Kidney glomerular epithelial cell (primary cell): ENCODE measurements around the gene TGM2.

ENCODE experiments used
- DNase-seq: peaks from one replicate; lab custom pipeline; 2025; lab: John Stamatoyannopoulos, UW

Gene TGM2

GRCh38 chr20:38092915-38093314 lies 72.2 kb downstream of the TGM2 start:
- DNase-seq, result no peak

GRCh38 chr20:38092260-38092857 lies 72.7 kb downstream of the TGM2 start:
- DNase-seq, result no peak

- DNase-seq, result no peak
Observed at GRCh38 chr20:38091441-38092216, 73.4 kb downstream of the TGM2 start.

- no peak for DNase-seq
Observed at GRCh38 chr20:38090061-38090460, 75.0 kb downstream of the TGM2 start.

DNA sequence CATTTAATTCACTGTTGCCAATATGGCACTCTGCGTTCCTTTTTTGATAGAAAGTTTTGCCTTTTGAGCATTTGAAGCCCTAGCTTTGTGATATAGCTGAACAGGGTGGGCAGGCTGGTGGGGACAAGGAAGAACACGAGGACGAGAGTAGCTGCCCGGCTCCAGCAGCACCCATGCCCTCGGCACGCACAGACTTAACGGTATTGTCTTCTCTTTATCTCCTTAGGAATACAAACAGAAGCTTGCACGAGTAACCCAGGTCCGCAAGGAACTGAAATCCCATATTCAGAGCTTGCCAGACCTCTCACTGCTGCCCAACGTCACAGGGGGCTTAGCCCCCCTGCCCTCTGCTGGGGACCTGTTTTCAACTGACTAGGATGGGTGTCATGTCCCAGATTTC lies 75.6 kb downstream of the TGM2 start:
- DNase-seq, result no peak

DNA sequence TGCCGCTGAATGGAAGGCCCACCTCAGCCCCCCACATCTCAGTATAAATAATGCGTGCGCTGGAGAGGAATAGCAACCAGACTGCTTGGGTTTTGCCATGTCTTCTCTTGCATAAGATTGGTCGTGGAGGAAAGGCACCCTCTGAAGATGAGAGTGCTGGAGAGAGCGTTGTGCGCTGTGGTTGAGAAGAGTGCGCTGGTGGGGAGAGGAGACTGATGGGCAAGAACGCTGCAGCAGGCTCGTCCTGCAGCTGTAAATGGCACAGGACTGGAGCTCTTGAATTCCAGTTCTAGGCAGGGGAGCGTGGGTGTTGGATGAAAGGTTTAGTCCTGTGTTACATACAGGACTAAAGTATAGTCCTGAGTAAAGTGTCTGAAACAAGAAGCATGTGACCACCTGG lies 80.0 kb downstream of the TGM2 start:
- DNase-seq, result no peak

- peak; percentile 27 for DNase-seq
Observed at GRCh38 chr20:38084425-38084951, 80.6 kb downstream of the TGM2 start.

GRCh38 chr20:38083338-38084048 lies 81.6 kb downstream of the TGM2 start:
- DNase-seq, result no peak

GRCh38 chr20:38082894-38083293 lies 82.2 kb downstream of the TGM2 start:
- DNase-seq, result no peak

DNA sequence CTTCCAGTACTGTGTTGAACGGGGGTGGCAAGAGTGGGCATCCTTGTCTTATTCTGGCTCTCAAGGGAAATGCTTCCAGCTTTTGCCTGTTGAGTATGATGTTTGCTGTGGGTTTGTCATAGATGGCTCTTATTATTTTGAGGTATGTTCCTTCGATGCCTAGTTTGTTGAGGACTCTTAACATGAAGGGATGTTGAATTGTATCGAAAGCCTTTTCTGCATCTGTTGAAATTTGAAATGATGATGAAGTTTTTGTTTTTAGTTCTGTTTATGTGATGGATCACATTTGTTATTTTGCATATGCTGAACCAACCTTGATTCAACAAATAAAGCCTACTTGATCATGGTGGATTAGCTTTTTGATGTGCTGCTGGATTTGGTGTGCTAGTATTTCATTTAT lies 83.5 kb downstream of the TGM2 start:
- no peak for DNase-seq

DNA sequence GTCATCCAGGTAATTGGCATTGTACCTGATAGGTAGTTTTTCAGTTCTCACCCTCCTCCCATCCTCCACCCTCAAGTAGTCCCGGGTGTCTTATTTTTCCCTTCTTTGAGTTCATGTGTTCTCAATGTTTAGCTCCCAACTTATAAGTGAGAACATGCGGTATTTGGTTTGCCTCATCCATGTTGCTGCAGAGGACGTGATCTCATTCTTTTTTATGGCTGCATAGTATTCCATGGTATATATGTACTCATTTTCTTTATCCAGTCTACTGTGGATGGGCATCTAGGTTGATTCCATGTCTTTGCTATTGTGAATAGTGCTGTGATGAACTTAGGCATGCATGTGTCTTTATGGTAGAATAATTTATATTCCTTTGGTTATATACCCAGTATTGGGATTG lies 85.7 kb downstream of the TGM2 start:
- no peak for DNase-seq

- DNase-seq, result no peak
Observed at GRCh38 chr20:38078084-38078483, 87.0 kb downstream of the TGM2 start.
